ENCODE data around the gene USP15.

GRCh38 chr12:62345667-62346066 lies 85.5 kb downstream of the USP15 start:
- TF ChIP-seq, protein P1, sequence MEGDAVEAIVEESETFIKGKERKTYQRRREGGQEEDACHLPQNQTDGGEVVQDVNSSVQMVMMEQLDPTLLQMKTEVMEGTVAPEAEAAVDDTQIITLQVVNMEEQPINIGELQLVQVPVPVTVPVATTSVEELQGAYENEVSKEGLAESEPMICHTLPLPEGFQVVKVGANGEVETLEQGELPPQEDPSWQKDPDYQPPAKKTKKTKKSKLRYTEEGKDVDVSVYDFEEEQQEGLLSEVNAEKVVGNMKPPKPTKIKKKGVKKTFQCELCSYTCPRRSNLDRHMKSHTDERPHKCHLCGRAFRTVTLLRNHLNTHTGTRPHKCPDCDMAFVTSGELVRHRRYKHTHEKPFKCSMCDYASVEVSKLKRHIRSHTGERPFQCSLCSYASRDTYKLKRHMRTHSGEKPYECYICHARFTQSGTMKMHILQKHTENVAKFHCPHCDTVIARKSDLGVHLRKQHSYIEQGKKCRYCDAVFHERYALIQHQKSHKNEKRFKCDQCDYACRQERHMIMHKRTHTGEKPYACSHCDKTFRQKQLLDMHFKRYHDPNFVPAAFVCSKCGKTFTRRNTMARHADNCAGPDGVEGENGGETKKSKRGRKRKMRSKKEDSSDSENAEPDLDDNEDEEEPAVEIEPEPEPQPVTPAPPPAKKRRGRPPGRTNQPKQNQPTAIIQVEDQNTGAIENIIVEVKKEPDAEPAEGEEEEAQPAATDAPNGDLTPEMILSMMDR (IDR thresholded peaks at IDR 0.05): no peak
- no peak for TF ChIP-seq POLR2A (IDR thresholded peaks at IDR 0.05)
